IPS DF 4.7 (cell line): Measurements from ENCODE around the gene DEFB121.

Experiments
- DNase-seq: peaks from one replicate; pipeline ENCODE4 v3.0.0-alpha.2; 2013; ENCODE audit warnings: low spot score; ENCODE audit errors: extremely low read depth

DEFB121 gene

GRCh38 chr20:31363295-31363694 is 42.7 kb downstream of the DEFB121 start:
- DNase-seq: no peak

GRCh38 chr20:31355981-31356380 is 50.0 kb downstream of the DEFB121 start:
- DNase-seq: no peak
